Spleen (tissue), 11 donors: Measurements from ENCODE around the gene RNF7. TPM values are rescaled to one million over a fixed set of nuclear protein-coding genes. Genes with fewer than 3 reads are reported as not detected.
"Not testable (repeated sequence)": the region's sequence is repeated elsewhere in the genome, so short reads cannot be mapped to it uniquely, and the experiment has no call there.

Experiments
- DNase-seq: peaks from one replicate; pipeline ENCODE4 v3.0.0-alpha.2; 2020
- H3K27ac ChIP-seq, 8 donors: fragments of 200-600 bp; sonication (generic) in 7 of 8; 1 replicate in 4 of 8; 2 replicates in 4 of 8; pipeline versions ENCODE4 v1.5.0 to v1.8.0; 2016 to 2021; ENCODE audit warnings: inconsistent platforms in 4 of 8, mild to moderate bottlenecking in 4 of 8, moderate library complexity in 1 of 8
- H3K27me3 ChIP-seq, 7 donors: fragments of 200-600 bp; sonication (generic) in 6 of 7; replicated peaks in 1 of 7; 1 replicate in 4 of 7; 2 replicates in 3 of 7; pipeline versions ENCODE4 v1.5.0 to v1.8.0; 2016 to 2021; ENCODE audit warnings: inconsistent platforms in 3 of 7, mild to moderate bottlenecking in 1 of 7
- H3K36me3 ChIP-seq, 6 donors: fragments of 200-600 bp; sonication (generic) in 5 of 6; 1 replicate in 4 of 6; 2 replicates in 2 of 6; pipeline versions ENCODE4 v1.5.0 to v1.8.0; 2016 to 2021; ENCODE audit warnings: inconsistent platforms in 2 of 6
- H3K4me1 ChIP-seq, 6 donors: fragments of 200-600 bp; sonication (generic) in 5 of 6; 1 replicate in 3 of 6; 2 replicates in 3 of 6; pipeline versions ENCODE4 v1.5.0 to v1.8.0; 2016 to 2021; ENCODE audit warnings: inconsistent platforms in 3 of 6
- H3K4me3 ChIP-seq, 8 donors: fragments of 200-600 bp; sonication (generic) in 7 of 8; 1 replicate in 4 of 8; 2 replicates in 4 of 8; pipeline versions ENCODE4 v1.5.0 to v1.8.0; 2016 to 2021; ENCODE audit warnings: inconsistent platforms in 4 of 8, mild to moderate bottlenecking in 4 of 8, moderate library complexity in 2 of 8
- H3K9me3 ChIP-seq, 8 donors: fragments of 200-600 bp; sonication (generic) in 7 of 8; 1 replicate in 4 of 8; 2 replicates in 4 of 8; pipeline versions ENCODE4 v1.5.0 to v1.8.0; 2016 to 2021; ENCODE audit warnings: inconsistent platforms in 4 of 8
- CTCF ChIP-seq, 11 experiments: fragments of 200-600 bp in 7 of 11; fragments of 450-650 bp in 4 of 11; sonication (generic) in 4 of 11; IDR thresholded peaks in 8 of 11; conservative IDR thresholded peaks in 3 of 11; 1 replicate in 7 of 11; 2 replicates in 4 of 11; pipeline versions ENCODE4 v1.4.0 to v1.8.0; 2016 to 2021; ENCODE audit warnings: antibody characterized with exemption in 11 of 11, inconsistent platforms in 4 of 11, mild to moderate bottlenecking in 1 of 11
- POLR2A ChIP-seq, 3 donors: fragments of 450-650 bp; IDR thresholded peaks; one replicate each; pipeline ENCODE4 v1.5.1; 2017; ENCODE audit warnings: antibody characterized with exemption in 3 of 3, mild to moderate bottlenecking in 1 of 3
- POLR2AphosphoS5 ChIP-seq, 3 donors: sonication (generic); formaldehyde crosslinking; IDR thresholded peaks; one replicate each; pipeline ENCODE4 v1.5.1; 2017; ENCODE audit warnings: antibody characterized with exemption in 3 of 3
- WGBS, 5 donors: extraction: QIAGEN DNeasy Blood & Tissue Kit in 3 of 5; methylation state at CpG; one replicate each; pipeline versions ENCODE4 v1.1.5 to v1.1.7; 2013 to 2018; 5-methylcytosine and 5-hydroxymethylcytosine counted together
- intact Hi-C: fragments of 100-400 bp; cut with DNase I; formaldehyde crosslinking; loops from one replicate; pipeline ENCODE4 v1.15.0; 2023; ENCODE audit warnings: low total_unique reads
- polyA plus RNA-seq, 3 donors: library from polyadenylated mRNA; stranded (reverse); fragments of 200-250 nt; gene quantifications; one replicate each; pipeline ENCODE4 v1.2.1, GENCODE V29; 2013
- total RNA-seq, 7 donors: library from RNA; depleted of rRNA in 3 of 7; stranded (reverse); fragments of >200 nt in 3 of 7; fragmentation: NEBNext Ultra II Directional in 4 of 7; extraction: Animal tissue kit (Norgen Biotek cat#: 25700) in 4 of 7; gene quantifications; one replicate each; pipeline versions ENCODE4 v1.1.0 to v1.2.1, GENCODE V29; 2016 to 2021
- donor health status: healthy with polysubstance abuse.
- donor health status: DM: no; HTN: no; CAD: no; lungs with moderate emphysema.
- donor health status: DM: no; HTN: no; CAD: no.
- donor health status: Bipolar disorder and iron deficiency.
- donor health status: healthy.
- donor health status: DM: no; HTN: no; CAD: no.
- donor health status: DM: yes; HTN: yes; CAD: no.

Gene RNF7
- total and polyA plus RNA-seq, 10 donors, result 42.5 to 117 (median 61.6) TPM

- 82 to 92% (median 85%) methylated on average over 6 of the region's 6 CpGs for WGBS, 5 donors
- H3K4me3 ChIP-seq, result no peak overlapping the region
- TF ChIP-seq POLR2A (IDR thresholded peaks at IDR 0.05) (no peak), CTCF (IDR thresholded peaks at IDR 0.05 in 8 of 11, conservative IDR thresholded peaks at IDR 0.05 in 3 of 11) (no peak), POLR2AphosphoS5 (IDR thresholded peaks at IDR 0.05) (no peak)
Observed at GRCh38 chr3:141783632-141784031, 45.5 kb downstream of the RNF7 start.

DNA sequence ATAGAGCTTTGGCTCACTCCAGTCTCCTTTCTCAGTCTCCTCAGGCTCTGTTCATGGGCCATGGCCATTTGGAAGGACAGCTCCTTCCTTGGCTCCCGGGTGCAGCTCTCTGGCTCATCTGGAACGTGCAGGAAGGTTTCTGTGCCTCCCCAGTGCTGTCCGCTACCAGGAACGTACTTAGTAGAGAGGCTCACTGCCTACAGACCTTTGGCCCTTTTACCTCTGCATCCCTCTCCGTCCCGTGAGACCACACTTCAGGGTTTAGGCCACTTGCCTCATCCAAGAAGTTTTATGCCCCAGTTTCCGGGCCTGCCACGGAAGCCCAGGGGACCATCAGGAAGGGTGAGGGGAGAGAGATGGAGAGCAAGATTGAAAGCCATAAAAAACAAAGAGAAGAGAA, 46.0 kb downstream of the RNF7 start:
- TF ChIP-seq POLR2AphosphoS5 (IDR thresholded peaks at IDR 0.05) (no peak), CTCF (IDR thresholded peaks at IDR 0.05 in 8 of 11, conservative IDR thresholded peaks at IDR 0.05 in 3 of 11) (no peak), POLR2A (IDR thresholded peaks at IDR 0.05) (no peak)
- Histone ChIP-seq H3K9me3 (no peaks in the 10 kb centered on the region), H3K27ac (no peak overlapping the region), H3K4me3 (no peak overlapping the region), H3K4me1 (no peaks in the 10 kb centered on the region), H3K36me3 (no peaks in the 10 kb centered on the region), H3K27me3 (no peaks in the 10 kb centered on the region)
- intact Hi-C loops, result no loop called here
- 71 to 96% (median 82%) methylated on average over 8 of the region's 8 CpGs for WGBS, 5 donors
- DNase-seq, result no peak

More at GRCh38 chr3:141783632-141784031, 45.5 kb downstream of the RNF7 start:
- H3K9me3 ChIP-seq, result no peaks in the 10 kb centered on the region
- H3K36me3 ChIP-seq, result no peaks in the 10 kb centered on the region
- no peaks in the 10 kb centered on the region for H3K4me1 ChIP-seq
- intact Hi-C loops, result no loop called here
- H3K27ac ChIP-seq, result no peak overlapping the region
- DNase-seq, result no peak
- no peaks in the 10 kb centered on the region for H3K27me3 ChIP-seq

GRCh38 chr3:141784531-141784930, 46.4 kb downstream of the RNF7 start:
- Histone ChIP-seq H3K4me1 (no peaks in the 10 kb centered on the region), H3K9me3 (no peaks in the 10 kb centered on the region), H3K27me3 (no peaks in the 10 kb centered on the region), H3K36me3 (no peaks in the 10 kb centered on the region), H3K4me3 (no peak overlapping the region), H3K27ac (no peak overlapping the region)
- intact Hi-C loops, result no loop called here
- WGBS, 5 donors, result 36 to 60% (median 56%) methylated on average over 2 of the region's 2 CpGs
- DNase-seq, result no peak
- TF ChIP-seq CTCF (IDR thresholded peaks at IDR 0.05 in 8 of 11, conservative IDR thresholded peaks at IDR 0.05 in 3 of 11), result no peak
- no peak for TF ChIP-seq POLR2A (IDR thresholded peaks at IDR 0.05)
- no peak for TF ChIP-seq POLR2AphosphoS5 (IDR thresholded peaks at IDR 0.05)

GRCh38 chr3:141788149-141788548, 50.1 kb downstream of the RNF7 start:
- TF ChIP-seq POLR2AphosphoS5 (IDR thresholded peaks at IDR 0.05) (no peak), POLR2A (IDR thresholded peaks at IDR 0.05) (no peak), CTCF (IDR thresholded peaks at IDR 0.05 in 8 of 11, conservative IDR thresholded peaks at IDR 0.05 in 3 of 11) (no peak)
- Histone ChIP-seq H3K4me1 (no peaks in the 10 kb centered on the region), H3K36me3 (no peaks in the 10 kb centered on the region), H3K4me3 (no peak overlapping the region), H3K9me3 (no peaks in the 10 kb centered on the region), H3K27me3 (no peaks in the 10 kb centered on the region), H3K27ac (no peak overlapping the region)
- intact Hi-C loops, result no loop called here
- DNase-seq, result no peak
- WGBS, 5 donors, result 86 to 91% (median 87%) methylated on average over 4 of the region's 4 CpGs

DNA sequence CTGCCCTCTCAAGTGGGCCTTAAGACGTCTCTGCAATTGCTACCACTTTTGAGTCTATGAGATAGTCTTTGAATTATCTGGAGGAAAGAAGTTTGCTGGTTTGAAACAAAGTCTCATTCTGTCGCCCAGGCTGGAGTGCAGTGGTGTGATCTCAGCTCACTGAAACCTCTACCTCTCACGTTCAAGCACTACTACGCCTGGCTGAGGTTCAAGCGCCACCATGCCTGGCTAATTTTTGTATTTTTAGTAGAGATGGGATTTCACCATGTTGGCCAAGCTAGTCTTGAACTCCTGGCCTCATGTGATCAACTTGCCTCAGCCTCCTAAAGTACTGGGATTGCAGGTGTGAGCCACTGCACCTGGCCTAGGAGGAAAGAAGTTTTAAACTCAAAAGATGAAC, 50.7 kb downstream of the RNF7 start:
- WGBS, 5 donors, result 84 to 93% (median 92%) methylated on average over 5 of the region's 5 CpGs
- DNase-seq, H3K27me3 ChIP-seq, intact Hi-C loops, H3K4me3 ChIP-seq, H3K9me3 ChIP-seq, H3K36me3 ChIP-seq, H3K4me1 ChIP-seq, H3K27ac ChIP-seq: not testable (repeated sequence)
